ENCODE data around the gene YKT6. TPM values are rescaled to one million over a fixed set of nuclear protein-coding genes. Genes with fewer than 3 reads are reported as not detected.

The YKT6 gene
- total RNA-seq, 1 donor from 2014 or later: 89.5 TPM

DNA sequence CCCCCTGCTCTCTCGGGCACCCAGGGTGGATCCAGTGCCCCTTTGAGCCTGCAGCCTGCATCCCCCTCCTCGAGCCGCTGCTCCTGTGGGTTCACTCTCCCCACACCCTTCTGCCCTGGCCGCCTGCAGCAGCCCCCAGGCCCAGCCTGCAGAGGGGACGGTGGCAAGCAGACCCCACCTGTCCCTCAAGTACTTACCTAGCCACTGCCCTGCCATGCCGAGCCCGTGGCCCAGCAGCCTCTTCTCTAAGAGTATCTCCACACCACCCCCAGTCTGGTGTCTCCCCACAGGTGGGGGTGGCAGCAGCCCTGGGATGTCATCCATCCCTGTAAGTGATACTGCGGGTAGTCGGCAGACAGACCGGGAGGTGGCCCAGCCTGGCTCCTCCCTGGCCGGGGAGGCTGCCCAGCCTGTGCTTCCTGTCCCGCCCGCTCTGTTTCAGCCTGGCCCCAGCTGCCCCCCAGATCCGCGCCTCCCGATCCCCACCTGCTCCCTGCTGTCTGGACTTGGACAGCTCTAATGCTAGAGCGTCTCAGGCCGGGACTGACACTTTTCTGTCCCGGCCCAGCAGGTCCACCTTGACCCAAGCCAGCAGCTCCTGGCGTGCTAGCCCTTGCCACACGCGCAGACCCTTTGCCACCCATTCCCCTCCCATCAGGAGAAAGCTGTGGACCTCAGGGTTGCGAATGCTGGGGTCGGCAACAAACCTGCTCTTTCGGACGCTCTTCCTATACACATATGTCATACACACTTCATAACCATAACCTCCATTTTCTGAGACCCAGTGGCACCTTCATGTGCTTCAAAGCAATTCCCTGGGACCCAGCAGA lies 25.0 kb downstream of the YKT6 start:
- Mint-ChIP-seq H3K4me1 (ENCODE audit: unreplicated experiment) (no peaks in the 10 kb centered on the region), H3K36me3 (ENCODE audit: unreplicated experiment) (no peaks in the 10 kb centered on the region), H3K27ac (ENCODE audit: unreplicated experiment) (no peak overlapping the region), H3K9me3 (ENCODE audit: unreplicated experiment) (no peaks in the 10 kb centered on the region), H3K27me3 (ENCODE audit: unreplicated experiment) (peaks cover 5% of the 10 kb centered on the region), H3K4me3 (ENCODE audit: unreplicated experiment) (no peak overlapping the region)
- TF ChIP-seq, protein P1, sequence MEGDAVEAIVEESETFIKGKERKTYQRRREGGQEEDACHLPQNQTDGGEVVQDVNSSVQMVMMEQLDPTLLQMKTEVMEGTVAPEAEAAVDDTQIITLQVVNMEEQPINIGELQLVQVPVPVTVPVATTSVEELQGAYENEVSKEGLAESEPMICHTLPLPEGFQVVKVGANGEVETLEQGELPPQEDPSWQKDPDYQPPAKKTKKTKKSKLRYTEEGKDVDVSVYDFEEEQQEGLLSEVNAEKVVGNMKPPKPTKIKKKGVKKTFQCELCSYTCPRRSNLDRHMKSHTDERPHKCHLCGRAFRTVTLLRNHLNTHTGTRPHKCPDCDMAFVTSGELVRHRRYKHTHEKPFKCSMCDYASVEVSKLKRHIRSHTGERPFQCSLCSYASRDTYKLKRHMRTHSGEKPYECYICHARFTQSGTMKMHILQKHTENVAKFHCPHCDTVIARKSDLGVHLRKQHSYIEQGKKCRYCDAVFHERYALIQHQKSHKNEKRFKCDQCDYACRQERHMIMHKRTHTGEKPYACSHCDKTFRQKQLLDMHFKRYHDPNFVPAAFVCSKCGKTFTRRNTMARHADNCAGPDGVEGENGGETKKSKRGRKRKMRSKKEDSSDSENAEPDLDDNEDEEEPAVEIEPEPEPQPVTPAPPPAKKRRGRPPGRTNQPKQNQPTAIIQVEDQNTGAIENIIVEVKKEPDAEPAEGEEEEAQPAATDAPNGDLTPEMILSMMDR (IDR thresholded peaks at IDR 0.05): no peak
- no peak for DNase-seq (ENCODE audit: extremely low spot score, unreplicated experiment)

DNA sequence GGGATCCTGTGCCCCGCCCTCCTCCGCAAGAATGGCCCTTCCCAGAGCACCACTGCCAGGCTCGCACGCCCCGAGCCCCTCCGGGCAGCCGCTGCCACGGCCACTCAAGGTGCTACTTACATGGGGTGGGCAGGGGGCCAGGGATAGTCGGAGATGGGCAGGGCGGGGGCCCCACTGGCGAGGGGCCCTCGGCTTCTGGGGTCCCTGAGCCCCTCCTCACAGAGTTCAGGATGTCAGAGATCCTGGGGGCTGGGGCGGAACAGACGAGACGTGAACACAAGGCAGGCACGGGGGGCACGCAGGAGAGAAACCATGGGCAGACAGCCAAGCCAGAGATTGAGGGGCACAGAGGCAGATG lies 25.6 kb downstream of the YKT6 start:
- Mint-ChIP-seq H3K4me3 (ENCODE audit: unreplicated experiment) (no peak overlapping the region), H3K27me3 (ENCODE audit: unreplicated experiment) (peaks cover 5% of the 10 kb centered on the region), H3K27ac (ENCODE audit: unreplicated experiment) (no peak overlapping the region), H3K4me1 (ENCODE audit: unreplicated experiment) (no peaks in the 10 kb centered on the region), H3K36me3 (ENCODE audit: unreplicated experiment) (no peaks in the 10 kb centered on the region), H3K9me3 (ENCODE audit: unreplicated experiment) (no peaks in the 10 kb centered on the region)
- no peak for DNase-seq (ENCODE audit: extremely low spot score, unreplicated experiment)
- TF ChIP-seq, protein P1 (IDR thresholded peaks at IDR 0.05): no peak

DNA sequence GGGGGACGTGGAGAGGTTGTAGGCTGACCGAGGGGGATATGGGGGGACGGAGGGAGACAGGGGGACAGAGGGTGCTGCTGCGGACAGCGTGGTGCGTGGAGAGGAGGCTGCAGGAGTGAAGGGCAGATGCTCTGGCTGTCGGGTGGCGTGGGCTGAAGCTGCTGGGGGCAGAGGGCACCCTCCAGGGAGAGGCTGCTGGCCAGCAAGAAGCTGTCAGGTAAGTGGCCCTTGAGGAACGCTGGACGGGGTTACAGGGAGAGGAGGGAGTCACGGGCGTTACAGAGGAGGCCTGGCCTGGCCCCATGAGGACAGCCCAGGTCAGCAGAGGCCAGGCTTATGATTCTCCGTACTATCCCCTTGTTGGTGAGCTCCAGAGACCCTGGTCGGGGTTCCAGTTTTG lies 27.1 kb downstream of the YKT6 start:
- no peak for DNase-seq (ENCODE audit: extremely low spot score, unreplicated experiment)
- Mint-ChIP-seq H3K4me1 (ENCODE audit: unreplicated experiment) (no peaks in the 10 kb centered on the region), H3K27me3 (ENCODE audit: unreplicated experiment) (peaks cover 5% of the 10 kb centered on the region), H3K36me3 (ENCODE audit: unreplicated experiment) (no peaks in the 10 kb centered on the region), H3K27ac (ENCODE audit: unreplicated experiment) (no peak overlapping the region), H3K4me3 (ENCODE audit: unreplicated experiment) (no peak overlapping the region), H3K9me3 (ENCODE audit: unreplicated experiment) (no peaks in the 10 kb centered on the region)
- TF ChIP-seq, protein P1 (IDR thresholded peaks at IDR 0.05): no peak

DNA sequence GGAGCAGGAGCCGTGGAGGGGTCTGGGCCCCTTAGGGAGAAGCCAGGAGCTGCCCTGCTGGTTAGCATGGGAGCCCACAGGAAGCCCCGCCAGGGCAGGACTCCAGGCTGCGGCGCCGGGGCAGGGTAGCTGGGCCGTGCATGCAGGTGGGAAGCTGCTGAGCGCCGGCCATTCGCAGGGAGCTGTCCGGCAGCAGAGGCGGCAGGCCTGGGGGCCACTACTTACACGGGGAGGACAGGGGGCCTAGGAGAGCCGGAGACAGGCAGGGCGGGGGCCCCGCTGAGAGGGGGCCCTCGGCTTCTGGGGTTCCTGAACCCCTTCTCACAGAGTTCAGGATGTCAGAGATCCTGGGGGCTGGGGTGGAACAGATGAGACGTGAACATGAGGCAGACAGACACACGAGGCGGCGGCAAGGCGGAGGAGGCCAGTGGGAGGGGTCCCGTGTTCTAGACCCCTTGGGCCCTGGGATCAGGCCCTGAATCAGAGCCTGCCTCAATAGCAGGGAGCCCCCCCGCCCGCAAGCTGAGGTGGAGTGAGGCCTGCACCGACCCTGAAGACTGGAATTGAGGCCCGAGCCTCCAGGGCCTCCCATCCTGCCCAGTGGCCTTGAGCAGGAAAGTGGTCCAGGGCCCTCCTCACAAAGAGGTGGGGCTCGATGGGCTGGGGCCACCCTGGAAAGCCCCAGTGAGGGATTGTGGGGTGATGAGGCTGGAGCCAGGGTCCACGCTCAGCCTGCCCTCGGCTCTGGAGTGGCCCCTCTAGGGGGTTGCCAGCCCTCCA lies 28.0 kb downstream of the YKT6 start:
- TF ChIP-seq, protein P1 (IDR thresholded peaks at IDR 0.05): no peak
- Mint-ChIP-seq H3K36me3 (ENCODE audit: unreplicated experiment) (no peaks in the 10 kb centered on the region), H3K27me3 (ENCODE audit: unreplicated experiment) (peaks cover 2% of the 10 kb centered on the region), H3K4me3 (ENCODE audit: unreplicated experiment) (no peak overlapping the region), H3K9me3 (ENCODE audit: unreplicated experiment) (no peaks in the 10 kb centered on the region), H3K4me1 (ENCODE audit: unreplicated experiment) (no peaks in the 10 kb centered on the region), H3K27ac (ENCODE audit: unreplicated experiment) (no peak overlapping the region)
- no peak for DNase-seq (ENCODE audit: extremely low spot score, unreplicated experiment)

DNA sequence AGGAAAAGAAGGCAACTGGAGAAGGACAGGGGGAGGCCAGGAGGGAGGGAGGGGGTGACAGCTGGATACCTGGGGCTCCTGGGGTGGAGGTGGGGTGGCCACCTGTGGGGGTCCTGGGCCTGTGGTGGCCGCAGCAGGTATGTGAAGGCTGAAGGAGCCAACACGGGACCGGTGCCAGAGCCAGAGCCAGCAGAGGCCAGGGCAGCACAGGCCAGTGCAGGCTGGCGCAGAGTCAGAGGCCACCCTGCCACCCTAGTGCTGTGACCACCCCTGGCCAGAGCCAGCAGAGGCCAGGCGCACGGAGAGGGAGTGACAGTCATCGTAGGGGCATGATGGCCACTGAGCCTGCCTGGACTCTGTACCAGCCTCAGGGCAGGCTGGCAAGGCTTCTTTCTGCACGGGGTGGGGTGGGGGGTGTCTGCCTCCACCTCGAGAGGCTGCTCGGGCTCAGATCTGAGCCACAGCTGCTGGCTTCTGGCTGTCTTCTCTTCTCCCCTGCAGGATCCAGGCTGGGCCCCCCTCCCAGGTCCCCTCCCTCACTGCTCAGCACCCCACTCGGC lies 28.8 kb downstream of the YKT6 start:
- Mint-ChIP-seq H3K9me3 (ENCODE audit: unreplicated experiment) (no peaks in the 10 kb centered on the region), H3K36me3 (ENCODE audit: unreplicated experiment) (no peaks in the 10 kb centered on the region), H3K27me3 (ENCODE audit: unreplicated experiment) (no peaks in the 10 kb centered on the region), H3K4me3 (ENCODE audit: unreplicated experiment) (no peak overlapping the region), H3K4me1 (ENCODE audit: unreplicated experiment) (no peaks in the 10 kb centered on the region), H3K27ac (ENCODE audit: unreplicated experiment) (no peak overlapping the region)
- TF ChIP-seq, protein P1 (IDR thresholded peaks at IDR 0.05): no peak
- no peak for DNase-seq (ENCODE audit: extremely low spot score, unreplicated experiment)
